ENCODE results near the gene HOXA5.
A peak's percentile ranks its signal among the peaks of the same experiment; 100 is the strongest.

The HOXA5 gene

DNA sequence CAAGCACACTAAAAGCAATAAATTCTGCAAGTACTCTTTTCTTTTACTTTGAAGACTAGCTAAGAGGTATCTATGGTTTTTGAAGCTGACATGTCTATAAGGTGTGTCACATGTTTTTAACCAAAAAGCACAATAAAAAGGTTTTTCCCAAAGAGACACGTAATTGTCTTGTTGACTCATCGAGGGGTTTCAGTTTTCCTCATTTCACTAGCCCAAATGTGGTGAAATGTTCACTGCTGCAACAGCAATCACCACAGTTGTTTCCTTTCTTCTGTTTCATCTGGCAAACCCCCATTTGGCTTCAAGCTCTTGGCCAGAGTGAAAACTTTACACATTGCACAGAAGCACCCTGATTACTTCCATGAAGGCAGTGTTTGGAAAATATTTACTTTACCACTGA lies 9.1 kb downstream of the HOXA5 start:
- DNase-seq (ENCODE audit: low read depth in 2 of 2), result peak; percentile 74 to 80

DNA sequence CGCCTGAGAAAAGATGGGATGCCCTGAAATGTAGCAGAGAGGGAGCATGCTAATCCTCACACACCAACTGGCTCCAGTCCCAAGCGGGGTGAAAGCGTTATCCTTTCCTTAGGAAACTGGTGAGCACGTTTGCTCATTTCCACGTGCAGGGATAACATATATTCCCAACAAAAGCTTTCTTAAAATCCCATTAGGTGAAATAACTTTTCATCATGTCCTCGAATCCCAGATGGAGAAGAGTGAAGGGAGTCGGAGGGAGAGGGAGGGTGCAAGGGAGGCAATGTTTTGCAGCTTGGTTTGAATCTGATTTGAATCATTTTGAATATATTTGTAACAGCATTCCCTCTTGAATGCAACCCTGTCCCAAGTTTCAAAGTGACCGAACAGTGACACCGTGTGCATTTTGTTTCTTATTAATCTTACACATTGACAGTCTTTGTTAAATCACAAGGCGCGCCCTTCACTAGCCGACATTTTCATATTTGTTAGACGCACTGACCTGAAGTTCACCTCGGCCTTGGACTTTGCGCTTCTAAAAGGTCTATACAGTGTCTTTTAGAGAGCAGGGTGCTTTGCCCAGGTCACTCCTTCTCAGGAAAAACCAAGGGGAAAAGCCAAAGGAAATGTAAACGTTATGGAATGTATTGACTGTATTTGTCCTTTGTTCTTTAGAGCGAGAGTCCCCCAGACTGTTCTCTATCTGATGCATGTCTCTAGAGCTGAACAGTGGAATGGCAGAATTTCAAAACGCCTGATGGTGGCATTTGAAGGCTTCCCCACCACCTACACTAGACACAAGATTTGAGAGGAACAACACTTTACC lies 9.9 kb downstream of the HOXA5 start:
- DNase-seq (ENCODE audit: low read depth in 2 of 2), result no peak

DNA sequence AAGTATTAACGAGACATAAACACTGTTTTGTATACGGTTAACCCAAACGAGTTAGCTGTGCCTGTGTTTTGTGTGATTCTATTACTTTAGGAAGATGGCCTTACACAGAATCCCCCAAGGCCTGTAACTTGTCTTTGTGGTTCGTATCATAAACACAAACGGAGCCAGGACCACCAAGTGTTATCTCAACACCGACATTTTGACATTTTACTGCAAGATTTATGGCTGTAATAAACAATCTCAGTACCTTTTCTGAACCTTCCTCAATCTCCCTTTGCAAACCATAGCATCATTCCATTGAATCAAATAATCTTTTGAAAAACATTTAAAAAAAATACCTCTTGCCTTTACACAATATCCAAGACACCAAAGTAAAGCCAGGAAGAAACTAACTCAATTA lies 10.5 kb downstream of the HOXA5 start:
- DNase-seq (ENCODE audit: low read depth in 2 of 2), result no peak

DNA sequence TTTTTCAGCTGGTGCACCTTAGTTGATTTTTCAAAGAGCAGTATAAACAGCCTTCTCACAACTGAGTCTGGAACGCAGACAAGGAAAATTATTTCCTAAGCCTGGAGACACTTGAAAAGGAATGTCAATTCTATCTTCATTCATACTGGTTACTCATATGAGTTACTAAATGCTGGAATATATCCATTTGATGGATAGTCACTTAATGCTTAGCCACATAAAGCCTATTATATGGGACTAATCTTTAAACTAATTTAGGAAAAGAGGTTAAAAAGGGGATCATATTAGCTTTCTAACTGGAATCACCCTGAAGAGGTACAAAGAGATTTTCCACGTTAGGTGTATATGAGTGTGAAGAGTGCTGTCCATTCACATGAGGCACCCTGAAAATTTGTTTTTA lies 11.3 kb downstream of the HOXA5 start:
- no peak for DNase-seq (ENCODE audit: low read depth in 2 of 2)

DNA sequence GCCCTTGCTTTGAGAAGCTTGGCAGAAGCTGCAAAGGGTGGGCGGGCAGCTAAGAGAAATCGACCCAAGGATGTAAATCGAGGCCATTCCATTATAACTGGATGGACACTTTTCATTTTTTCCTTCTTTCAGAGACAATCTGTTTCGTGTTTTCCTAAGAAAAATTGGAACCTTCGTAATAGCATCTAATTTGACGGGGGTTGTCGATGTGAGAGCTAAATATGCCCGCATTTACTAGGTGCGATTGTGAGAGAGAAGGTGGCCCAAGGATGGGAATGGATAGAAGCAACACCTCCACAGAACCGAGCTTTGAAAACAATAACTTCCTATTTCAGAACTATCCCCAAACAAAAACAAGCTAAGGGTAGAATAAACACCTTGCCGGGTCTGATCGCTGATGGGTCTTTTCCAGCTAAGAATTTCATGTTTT lies 12.1 kb downstream of the HOXA5 start:
- no peak for DNase-seq (ENCODE audit: low read depth in 2 of 2)

DNA sequence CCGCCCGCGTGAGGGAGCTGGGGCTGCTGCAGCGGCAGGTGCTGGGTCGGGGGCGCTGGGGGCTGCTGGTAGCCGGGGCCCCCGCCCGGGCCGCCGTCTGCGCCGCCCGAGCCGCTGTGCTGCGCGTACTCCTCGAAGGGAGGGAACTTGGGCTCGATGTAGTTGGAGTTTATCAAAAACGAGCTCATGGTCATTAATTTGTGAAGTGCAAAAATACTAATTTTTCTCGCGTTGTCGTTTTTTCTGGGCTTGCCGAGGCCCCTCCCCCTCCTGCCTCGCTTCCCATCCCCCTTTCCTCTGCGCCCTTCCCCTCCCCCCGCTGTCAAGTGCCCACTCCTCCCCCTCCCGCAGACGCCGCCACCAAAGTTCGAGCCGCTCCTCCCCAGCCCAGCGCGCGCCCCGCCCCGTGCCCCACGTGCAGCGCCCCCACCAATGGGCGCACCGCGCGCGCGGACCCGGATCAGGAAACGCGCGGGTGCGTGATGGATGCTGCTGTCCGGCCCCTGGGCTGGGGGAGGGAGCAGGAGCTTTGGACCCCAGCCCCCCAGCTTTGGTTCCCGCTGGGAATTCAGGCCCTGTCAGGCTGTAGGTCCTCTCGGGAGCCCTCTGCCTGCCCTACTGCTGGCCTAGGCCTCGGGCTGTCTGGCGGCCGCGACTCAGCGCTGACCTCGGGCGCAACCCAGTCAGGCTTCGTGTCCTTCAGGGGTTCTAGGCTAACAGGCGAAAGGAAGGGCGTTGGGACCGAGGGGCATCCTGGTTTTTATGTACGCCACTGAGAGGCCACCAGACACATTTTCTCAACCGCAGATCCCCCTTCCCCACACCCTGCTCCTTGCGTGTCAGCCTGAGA lies 12.7 kb downstream of the HOXA5 start, which contains the start of gene HOXA4:
Gene HOXA4 (minus strand): TSS at position 218 of the 850 bp plus-strand sequence. CDS start 24 bp downstream, at position 194.
- peak; percentile 69 to 71 for DNase-seq (ENCODE audit: low read depth in 2 of 2)

DNA sequence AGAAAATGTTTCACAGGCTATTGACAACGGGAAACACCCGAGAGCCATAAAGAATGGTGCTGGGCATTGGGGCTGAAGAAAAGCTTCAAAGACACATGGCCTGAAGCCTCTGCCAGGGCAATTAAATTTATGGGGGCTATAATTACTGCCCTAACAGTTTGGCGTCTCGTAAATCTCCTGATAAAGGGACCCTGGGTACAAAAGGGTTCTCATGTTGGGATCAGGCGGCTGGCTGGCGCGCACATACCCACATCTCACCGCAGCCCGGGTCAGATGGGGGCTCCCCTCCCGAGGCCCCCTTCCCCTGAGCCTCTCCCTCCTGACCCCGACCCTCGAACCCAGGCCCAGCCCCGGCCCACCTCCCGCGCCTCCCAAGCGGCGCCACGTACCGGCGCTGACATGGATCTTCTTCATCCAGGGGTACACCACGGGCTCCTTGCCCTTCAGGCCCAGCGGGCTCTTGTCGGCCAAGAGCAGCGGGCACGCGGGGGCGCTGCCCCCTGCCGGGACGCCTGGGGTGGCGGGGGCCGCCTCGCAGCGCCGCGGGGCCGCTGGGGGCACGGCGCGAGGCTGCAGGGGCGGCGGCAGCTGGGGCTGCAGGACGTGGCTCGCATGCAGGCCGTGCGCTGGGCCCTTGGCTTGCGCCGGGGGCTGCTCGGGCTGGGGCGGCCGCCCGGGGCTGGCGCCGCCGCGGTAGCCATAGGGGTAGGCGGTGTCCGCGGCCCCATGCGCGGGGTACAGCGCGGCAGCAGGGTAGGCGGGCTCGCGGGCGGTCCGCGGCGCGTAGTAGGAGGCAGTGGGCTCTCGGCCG lies 13.5 kb downstream of the HOXA5 start:
- no peak for DNase-seq (ENCODE audit: low read depth in 2 of 2)

DNA sequence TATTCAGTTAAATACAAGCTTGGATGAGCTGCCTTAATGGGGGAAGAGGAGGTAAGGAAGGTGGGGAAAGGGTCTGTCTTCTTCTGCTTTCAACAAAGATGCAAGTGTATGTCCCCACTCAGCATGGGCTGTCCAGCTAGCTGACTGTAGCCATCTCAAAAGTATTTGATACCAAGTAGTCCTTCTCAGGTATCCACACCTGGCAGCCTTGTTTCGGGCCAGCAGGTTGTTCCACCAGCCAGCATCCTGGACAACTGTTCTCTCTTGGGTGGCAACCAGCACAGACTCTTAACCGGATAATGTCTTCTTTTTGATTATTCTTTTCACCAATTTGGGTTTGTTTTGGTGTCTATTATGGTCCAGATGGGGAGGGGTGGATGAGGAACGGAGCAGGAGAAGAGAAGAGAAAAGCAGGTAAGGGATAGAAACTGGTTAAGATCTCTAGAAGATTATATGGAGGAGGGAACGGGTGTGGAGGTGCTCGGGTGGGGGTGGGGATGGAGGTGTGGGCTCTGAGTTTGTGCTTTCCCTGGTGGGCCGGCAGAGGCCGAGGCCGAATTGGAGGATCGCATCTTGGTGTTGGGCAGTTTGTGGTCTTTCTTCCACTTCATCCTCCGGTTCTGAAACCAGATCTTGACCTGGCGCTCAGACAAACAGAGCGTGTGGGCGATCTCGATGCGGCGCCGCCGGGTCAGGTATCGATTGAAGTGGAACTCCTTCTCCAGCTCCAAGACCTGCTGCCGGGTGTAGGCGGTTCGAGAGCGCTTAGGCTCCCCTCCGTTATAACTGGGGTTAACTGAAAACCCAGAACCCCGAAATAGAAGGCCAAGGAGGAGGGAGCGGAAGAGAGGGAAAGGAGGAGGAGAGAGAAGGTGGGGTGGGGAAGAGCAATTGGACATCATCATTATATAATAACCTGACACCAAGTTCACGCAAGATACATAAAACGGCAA lies 14.4 kb downstream of the HOXA5 start:
- no peak for DNase-seq (ENCODE audit: low read depth in 2 of 2)

DNA sequence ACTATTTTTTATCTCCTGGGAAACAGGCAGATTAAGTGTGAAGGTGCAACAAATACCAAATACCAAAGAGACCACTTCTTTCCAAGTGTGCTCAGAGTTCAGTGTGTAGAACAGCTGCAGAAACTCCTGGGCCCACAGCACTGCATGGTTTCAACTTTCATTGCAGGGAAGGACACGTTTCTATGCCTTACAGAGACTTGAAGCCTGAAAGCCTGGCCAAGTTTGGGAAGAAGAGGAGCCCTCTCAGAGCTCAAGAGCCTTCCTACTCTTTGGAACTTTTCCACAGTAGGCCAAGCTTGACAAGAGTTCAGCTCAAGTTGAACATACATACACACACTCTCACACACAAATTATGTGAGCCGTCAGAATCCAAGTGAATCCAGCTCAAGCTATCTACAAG lies 15.4 kb downstream of the HOXA5 start:
- DNase-seq (ENCODE audit: low read depth in 2 of 2), result no peak

DNA sequence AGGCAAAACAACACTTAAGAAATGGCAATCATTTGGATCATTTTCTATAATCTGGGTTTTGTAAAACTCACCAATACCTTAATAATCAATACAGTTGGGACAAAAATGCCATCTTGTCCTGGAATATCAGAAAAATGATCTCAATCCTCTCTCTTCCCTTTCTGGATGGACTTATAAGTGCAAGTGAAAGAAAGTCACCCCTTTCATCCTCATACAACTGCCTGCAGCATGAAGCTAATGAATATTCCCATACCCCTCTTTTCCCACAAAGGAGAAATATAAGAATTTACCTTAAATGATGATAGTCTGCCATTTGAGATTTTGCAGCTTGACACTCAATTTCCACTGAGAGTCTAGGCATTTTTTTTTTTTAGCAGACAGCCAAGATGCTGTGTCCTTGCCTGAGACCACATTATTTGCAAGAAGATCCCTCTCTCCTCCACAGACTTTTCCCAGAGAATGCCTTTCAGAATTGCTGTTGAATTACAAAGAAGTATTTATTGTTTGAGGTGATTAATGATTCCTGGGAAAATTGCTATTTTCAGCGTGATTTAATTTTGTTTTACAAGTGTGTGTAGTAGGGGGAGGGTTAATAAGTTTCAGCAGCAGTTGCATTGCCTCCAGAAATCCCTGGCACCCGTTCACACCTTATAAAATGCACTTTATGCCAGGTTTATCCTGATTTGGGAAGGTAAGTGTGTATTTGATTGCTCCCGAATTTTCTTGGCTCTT lies 16.7 kb downstream of the HOXA5 start:
- DNase-seq (ENCODE audit: low read depth in 2 of 2), result no peak

DNA sequence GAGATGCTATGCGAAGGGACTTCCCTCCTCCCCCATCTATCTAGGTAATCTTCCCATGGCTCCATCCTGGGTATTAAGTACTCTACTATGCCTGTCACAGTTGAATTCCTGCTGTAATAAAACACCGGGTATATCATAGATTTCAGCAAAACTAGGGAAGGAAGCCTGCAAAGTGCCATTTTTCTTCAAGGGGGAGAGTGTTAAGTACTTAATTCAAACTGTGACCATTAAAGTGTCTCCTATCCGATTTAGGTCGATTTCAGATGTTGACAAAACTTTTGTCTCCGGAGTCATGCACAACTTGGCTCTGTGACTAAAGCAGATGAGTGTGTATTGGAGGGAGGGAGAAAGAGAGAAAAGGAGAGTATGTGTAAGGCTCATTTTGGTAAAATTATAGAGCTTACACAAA lies 17.5 kb downstream of the HOXA5 start:
- DNase-seq (ENCODE audit: low read depth in 2 of 2), result no peak

DNA sequence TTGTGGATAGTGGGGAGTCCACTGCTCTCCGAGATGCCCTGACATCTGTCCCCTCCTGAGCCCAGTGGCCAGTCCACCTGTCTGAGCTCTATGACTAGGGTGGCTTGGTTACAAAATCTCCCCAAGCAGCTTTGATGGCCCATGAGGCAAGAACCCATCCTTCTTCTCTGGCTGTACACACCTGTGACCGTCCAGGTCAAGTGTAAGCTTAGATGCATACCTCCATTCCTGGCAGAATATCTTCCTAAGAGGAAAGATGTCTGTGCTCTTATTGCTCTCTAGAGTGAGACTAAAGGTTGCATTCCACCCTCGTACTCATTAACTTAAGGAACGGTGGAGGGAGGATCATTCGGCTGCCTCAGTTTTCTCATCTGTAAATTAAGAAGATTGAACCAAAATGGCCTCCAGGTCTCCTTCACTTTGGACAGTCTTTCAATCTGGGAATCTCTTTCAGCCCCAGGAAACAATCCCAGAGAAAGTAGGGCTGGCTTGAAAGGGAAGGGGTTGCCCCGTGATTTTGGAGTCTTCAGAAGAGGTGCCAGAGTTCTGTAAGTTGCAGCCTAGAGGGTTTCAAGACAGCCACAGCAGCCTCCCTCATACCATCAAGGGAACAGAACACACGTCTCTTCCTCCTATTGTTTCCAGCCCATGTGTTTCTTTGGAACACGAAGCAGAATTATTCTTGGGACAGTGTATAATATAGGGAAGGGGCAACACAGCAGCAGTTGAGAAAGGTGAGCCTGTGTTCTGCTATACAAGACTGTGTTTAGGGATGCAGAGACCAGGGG lies 18.4 kb downstream of the HOXA5 start:
- DNase-seq (ENCODE audit: low read depth in 2 of 2), result no peak

DNA sequence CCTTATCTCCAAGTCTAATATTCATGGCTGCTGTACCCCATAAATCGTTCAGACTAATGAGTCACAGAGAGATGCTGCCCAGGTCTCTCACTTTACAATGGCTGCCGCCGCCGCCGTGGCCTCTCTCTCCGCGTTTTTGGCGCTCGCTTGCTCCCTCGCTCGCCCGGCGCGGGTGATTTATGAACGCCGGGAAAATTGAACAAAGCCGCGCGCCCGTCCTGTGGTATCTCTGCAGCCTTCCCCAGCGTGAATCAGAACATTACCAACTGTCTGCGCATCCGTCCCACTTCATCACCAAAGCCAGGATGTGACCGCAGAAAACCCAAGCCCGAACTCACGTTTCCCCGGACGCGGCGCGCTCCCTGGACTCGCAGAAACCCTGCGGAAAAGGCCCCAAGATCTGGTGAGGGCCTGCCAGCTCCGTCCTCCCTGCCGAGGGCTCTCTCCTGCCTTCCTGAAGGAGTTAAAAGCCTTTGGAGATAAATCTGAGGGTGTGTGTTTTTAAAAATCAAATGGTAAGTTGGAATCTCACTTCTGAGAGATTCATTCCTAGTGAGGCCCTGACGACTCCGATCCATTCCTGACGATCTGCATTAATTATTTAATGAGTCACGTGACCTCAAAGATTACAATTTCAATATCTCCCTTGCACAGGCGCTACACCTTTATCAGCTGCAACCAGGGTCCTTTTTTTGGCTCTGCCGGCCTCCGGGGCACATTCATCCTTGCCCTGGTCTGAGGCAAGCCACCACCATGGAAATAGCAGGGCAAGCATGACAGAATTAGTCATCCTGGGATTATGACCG lies 19.2 kb downstream of the HOXA5 start:
- DNase-seq (ENCODE audit: low read depth in 2 of 2), result peak; percentile 54 to 63

DNA sequence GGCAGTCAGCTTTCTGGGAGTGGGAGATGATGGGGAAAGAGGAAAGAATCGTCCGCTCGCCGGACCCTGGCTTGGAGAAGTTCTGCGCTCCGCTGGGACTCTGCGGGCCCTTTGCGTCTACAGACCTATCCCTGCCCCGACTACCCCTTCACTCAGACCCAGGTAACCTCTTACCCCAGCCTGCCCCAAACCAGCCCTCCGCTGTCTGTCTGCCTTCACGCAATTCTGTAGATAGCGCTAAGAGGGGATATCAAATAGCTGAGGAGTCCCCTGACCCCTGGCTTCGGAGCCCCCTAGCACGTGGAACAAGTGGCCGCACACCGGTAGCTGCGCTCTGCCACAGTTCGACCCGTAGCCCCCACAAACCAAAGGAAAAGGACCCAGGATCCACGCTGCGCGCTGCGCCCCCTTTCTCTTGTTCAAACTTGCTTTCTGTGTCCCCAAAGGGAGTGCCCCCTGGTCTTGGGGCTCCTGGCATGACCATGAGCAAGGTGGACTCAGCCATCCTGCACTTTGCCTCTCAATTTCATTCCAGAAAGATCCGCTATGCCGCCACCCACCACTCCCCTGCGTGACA lies 19.9 kb downstream of the HOXA5 start:
- DNase-seq (ENCODE audit: low read depth in 2 of 2), result no peak

DNA sequence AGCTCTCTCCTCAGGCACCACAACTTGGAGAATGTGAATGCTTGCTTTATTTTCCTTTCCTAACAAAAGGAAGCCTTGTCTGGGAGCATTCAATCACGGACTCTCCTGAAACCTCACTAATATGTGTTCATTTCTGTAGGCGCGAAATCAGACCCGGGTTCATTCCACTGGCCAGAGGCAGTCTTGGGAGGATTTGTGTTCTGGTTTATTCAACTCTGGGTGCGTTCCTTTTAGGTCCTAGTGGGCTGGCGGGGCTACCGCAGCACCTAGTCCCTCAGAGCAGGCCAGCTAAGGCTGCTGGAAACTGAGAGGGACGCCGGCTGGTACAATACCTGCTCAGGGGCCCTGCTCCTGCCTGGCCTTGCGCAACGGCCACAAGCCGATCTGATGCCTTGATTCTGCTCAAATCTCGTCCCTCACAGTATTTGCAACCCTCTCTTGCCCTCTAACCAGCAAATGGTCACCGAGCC lies 20.4 kb downstream of the HOXA5 start:
- no peak for DNase-seq (ENCODE audit: low read depth in 2 of 2)

DNA sequence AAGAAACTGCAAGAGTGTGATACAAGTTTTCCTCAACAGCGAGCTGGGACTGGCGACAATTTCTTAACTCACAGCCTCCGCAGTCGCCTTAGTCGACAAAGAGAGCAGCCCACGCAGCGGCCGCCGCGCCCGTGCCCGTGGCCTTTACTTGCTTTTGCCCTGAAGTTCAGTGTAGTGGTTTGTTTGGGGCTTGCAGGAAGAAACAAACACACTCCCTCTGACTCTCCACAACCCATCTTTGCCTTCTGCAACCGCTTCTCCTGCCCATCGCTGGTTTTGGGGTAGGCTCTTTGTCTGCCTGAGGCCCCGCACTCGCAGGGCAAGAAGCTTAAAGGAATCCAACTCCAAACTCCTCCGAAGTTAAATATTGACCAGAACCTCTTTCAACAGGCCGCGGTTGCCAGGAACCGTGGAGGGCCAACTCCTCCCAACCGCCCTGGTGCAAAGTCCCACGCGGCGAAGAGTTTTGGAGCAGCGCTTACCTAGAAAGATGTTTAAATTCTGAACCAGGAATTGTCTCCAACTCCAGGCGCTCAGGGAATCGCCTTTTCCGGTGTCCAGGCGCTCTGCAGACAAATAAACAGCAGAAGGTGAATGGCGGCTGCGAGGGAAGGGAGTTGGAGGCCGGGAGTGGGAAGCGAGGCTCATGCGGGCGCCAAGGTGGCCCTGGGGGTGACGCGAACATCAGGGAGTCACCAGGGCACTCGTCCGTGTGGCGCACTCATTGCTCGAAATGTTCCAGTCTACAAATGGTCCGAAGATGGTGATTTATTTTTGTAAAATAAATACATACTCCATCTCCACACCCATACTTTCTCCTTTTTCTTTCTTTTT lies 21.2 kb downstream of the HOXA5 start:
- DNase-seq (ENCODE audit: low read depth in 2 of 2), result no peak

DNA sequence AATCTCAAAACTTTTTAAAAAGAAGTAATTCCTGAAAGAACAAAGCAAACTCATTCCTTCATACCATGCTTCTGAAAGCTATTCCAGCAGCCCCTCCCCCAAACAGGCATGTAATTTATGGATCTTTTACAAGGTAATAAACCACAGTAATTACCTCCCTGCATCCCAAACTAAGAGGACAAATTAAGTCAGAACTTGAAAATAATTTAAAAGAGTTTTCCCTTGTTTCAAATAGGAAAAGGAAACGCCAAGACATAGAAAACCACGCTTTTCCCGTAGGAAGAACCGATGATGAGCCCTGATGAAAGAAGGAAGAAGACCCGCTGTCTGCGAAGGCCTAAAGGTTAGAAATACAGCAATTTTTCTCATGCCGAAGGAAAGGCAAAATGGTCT lies 21.8 kb downstream of the HOXA5 start:
- DNase-seq (ENCODE audit: low read depth in 2 of 2), result no peak

Data from fibroblast of skin of left quadriceps (primary cell).